ENCODE data around the gene MYO1H.
"Not testable (repeated sequence)": the region's sequence is repeated elsewhere in the genome, so short reads cannot be mapped to it uniquely, and the experiment has no call there.

Gene MYO1H

DNA sequence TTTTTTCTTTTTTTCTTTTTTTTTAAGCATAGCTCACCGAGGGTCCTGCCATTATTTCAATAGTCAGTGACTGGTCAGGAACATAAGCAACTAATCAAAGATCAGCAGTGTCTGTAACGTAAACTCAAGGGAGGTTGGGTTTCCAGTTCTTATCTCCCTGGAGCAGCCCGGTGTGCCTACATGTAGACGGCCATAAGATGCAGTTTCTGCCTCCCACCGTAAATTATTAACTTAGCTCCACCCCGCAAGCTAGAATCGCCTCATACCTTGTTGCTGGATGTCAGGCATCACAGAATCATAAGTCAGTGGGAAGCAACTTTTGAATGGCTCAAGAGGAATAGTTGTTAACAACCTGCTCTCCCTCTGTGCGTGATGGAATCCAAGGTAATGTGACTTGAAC is at the start of gene MYO1H:
TSS of gene MYO1H (plus strand) at position 312 of the 400 bp plus-strand sequence. CDS start at position 373, 61 bp downstream.
- DNase-seq (ENCODE audit: low read depth): no peak

DNA sequence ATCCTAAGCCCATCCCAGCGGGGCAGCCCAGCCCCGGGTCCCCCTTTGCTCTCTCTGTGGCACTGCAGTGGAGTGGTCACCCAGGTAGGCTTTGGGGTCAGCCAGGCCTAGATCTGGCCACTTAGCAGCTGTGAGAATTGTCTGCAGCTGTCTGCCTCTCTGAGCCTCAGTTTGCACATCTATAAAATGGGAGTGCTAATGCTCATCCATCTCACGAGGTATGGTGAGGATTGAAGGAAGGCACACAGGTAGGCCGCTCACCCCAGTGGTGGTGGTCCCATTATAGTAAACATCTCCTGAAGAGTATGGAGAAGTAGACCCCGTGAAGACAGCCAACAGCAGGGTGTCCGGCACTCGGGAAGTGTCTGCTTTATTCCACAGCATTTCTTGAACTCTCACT is 47.9 kb upstream of the MYO1H start:
- no peak for DNase-seq (ENCODE audit: low read depth)

DNA sequence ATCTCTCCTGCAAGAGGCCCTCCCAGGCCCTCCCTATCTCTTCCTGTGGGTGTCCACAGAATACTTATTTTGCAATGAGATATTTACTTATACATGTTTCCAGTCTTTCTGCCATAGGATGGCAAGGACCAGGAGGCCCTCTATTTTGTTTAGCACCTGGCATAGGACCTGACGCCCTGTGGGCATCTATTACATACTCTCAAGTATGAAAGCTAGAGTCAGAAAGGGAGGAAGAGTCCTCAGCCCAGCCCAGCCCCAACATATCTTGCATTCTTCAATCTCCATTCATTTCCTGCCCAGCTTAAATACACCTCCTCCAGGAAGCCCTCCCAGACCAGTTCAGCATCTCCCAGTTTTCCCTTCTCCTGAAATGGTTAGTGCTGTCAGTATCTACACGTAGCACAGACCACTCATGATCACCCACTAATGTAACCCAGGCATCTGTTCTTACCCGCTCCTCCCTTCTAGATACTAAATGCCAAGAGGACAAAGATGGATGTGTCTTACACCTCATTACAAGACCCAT is 46.0 kb upstream of the MYO1H start:
- no peak for DNase-seq (ENCODE audit: low read depth)

GRCh38 chr12:109302358-109302757 is 45.3 kb upstream of the MYO1H start:
- no peak for DNase-seq (ENCODE audit: low read depth)

DNA sequence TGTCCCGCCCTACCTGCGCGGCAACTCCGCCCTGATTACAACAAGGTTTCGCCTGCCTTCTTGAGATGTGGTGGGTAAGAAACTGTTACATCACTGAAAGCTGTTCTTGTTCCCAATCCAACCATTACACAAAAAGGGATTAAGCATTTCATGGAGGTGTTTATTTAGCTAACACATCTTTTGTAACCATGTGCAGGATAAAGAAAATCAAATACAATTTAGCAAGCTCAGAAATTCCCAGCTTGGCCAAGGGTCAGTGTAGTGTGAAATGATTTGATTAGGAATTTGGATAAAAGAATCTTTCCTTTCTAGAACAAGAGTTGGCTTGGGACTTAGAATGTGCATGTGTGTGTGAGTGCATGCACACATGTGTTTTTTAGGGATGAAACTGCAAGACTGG is 44.9 kb upstream of the MYO1H start:
- DNase-seq (ENCODE audit: low read depth): no peak

DNA sequence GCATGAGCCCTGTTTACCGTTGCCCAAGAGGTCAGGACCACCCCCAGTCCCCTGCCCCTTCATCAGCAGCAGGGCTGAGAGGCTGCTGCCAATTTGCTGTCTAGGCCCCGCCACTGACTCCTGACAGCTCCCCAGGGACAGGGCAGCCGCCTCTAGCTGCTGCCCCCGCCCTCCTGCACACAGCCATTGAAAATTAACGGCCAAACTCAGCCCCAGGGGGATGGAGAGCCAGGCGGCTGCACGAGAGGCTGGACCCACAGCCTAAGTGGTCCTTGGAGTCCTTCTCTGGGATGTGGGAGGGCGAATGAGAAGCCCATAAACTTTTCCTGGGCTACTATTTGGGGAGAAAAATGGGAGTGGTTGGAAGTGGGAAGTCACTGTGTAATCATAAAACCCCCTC is 43.2 kb upstream of the MYO1H start:
- no peak for DNase-seq (ENCODE audit: low read depth)

- no peak for DNase-seq (ENCODE audit: low read depth)
Observed at GRCh38 chr12:109305547-109305946, 42.2 kb upstream of the MYO1H start.

- no peak for DNase-seq (ENCODE audit: low read depth)
Observed at GRCh38 chr12:109307051-109307450, 40.6 kb upstream of the MYO1H start.

- no peak for DNase-seq (ENCODE audit: low read depth)
Observed at GRCh38 chr12:109308534-109309380, 38.9 kb upstream of the MYO1H start, which contains the start of gene FOXN4. TSS of gene FOXN4 (minus strand) at chr12:109309284. CDS start at chr12:109308321, 963 bp downstream.

GRCh38 chr12:109309381-109310246 is 38.1 kb upstream of the MYO1H start:
- no peak for DNase-seq (ENCODE audit: low read depth)

DNA sequence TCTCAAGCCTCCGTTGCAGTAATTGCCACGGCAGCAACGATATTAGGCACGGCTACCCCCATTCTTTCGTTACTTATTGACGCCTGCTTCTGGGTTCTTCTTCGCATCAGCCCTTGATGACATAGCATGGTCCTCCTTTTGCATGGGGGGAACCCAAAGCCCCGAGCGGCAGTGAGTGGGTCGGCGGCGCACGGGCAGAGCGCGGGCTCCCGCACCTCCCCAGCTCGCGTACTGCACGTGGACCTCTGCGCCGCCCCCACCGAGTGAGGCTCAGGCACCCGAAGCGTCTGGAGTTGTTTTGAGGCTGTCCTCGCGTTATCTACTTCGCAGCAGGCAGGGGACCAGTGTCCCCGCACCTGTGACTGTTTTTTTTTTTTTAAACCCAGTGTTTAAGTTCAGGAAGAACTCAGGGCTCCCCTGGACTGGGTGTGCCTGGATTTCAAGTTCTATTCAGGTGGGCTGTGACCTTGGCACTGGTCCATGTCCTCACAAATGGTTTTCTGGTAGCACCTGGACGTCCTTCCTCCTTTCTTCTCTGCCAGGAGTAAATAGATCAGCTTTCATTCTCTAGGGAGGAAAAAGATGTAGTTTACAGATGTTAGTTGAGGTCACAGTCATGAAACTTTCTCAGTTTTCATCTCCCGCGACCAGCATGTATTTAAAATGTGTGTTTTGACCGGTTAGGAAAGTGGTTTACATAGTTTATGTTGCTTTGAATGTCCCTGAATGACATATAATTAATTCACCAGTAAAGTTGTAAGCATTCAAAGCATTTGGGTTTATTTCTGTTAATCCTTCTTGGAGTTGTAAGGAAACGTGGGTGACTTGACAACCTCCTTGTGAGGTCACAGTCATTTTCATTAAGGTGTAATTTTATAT is 37.2 kb upstream of the MYO1H start:
- DNase-seq (ENCODE audit: low read depth): no peak

- DNase-seq (ENCODE audit: low read depth): not testable (repeated sequence)
Observed at GRCh38 chr12:109321294-109321693, 26.4 kb upstream of the MYO1H start.

DNA sequence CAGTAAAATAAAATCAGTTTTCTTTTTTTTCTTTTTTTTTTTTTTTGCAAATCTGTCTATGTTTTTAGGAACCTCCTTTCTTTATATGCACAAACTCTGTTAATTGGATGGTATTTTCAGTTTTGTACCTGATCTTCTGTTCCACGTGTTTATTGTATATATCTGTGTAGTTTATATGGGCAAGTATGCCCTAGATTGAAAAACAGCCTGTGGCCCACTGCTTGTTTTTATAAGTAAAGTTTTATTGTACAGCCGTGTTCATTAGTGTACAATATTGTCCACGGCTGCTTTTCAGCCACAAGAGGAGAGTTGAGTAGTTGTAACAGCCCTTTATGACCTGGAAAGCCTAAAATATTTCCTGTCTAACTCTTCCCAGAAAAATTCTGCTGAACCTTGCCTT is 18.7 kb upstream of the MYO1H start:
- no peak for DNase-seq (ENCODE audit: low read depth)

DNA sequence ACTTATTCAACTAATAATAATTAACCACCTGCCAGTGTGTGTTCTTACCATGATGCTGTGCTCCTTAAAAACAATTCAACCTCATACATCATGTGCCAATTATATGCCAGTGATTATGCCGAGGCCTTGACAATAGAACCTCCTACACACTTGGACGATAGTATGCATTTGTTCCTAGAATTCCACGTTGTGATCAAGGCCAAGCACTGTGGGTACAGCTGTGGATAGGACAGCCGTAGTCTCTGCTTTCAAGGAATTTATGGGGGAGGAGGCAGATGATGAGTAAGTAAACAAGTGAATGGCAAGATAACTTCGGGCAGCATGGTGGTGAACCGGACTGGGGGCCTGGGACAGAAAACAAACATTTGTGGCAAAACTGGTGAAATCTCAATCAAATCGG is 18.0 kb upstream of the MYO1H start:
- DNase-seq (ENCODE audit: low read depth): no peak

DNA sequence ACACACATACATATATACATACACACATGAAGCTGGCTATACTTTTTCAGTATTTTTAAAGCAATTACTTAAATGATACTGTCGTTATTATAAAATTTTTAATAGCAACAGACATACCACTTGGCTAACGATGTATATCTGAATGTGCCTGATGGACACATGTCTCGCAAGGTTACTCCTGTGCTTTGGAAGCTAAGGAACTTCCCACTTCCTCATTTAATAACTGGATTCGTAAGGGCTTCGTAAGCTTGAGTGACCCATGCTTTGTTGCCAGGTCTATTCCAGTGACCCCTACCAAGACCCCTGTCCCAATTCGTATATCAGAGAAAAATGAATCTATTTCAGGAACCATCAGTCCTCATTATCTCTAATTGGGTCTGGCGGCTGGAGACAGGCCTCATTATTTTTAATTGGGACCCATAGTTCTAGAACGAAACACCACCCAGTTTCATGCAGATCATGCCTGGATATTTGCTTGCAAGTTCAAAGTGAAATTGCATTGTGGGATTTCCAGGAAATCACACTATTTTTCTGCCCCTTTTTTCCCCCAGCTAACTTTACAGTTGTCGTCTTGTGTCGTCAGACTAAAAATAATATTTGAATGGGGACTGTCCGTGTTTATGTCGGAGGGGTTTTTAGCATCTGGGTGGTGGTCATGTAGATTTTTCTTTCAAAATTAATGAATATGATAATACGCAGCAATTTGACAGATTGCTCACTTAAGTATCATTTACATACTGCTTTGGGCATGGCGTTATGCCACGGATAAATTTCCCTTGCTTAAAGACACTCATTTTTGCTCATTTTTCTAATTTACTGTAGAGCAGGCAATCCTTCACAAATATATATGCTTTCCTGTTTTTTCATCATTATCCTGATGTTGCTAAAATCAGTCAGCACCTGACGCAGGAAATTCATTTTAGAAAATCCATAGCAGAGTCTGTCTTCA is 17.1 kb upstream of the MYO1H start:
- DNase-seq (ENCODE audit: low read depth): no peak

- DNase-seq (ENCODE audit: low read depth): no peak
Observed at GRCh38 chr12:109331301-109331952, 16.3 kb upstream of the MYO1H start.

DNA sequence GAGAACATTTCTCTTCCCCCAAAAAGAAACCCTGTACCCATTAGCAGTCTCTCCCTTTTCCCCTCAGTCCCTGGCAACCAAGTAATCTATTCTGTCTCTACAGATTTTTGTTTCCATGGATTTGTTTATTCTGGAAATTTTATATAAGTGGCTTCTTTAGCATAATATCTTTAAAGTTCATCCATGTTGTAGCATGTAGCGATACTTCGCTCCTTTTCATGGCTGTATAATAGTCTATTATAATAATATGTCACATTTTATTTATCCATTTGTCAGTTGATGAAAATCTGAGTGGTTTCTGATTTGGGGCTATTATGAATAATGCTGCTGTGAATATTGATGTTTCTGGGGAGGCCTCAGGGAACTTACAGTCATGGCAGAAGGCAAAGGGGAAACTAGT is 12.8 kb upstream of the MYO1H start:
- DNase-seq (ENCODE audit: low read depth): no peak

DNA sequence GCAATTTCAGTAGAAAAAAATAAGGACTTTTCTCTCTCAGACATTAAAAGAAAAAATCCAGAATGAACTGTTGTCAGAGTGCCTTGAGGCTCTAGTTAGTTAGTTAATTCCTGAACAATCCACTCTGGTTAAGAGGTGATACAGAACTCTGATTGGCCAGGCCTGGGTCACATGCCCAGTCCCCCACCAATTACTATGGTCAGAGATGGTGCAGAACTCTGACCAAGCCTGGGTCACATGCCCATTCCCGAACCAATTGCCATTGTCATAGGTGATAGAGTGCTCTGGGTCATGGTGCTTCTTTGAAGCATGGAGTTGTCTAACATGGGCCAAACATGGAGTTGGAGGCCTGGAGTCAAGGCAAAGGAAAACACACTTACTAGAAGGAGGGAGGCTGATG is 11.1 kb upstream of the MYO1H start:
- DNase-seq (ENCODE audit: low read depth): no peak

DNA sequence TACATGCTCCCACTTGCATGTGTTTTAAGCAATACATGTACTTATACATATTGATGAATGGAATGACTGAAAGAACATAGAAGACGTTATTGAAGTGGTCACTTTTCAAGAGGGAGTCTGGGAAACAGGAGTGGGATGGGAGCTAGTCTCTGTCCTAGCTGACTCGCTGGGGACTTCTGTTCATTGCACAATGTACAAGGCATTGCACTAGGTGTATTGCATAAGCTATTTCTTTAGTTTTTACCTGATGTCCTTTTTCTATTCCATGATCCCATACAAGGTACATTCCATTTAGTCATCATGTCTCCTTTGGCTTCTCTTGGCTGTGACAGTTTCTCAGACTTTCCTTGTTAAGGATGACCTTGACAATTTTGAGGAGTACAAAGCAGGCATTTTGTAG is 4.0 kb upstream of the MYO1H start:
- DNase-seq (ENCODE audit: low read depth): no peak

DNA sequence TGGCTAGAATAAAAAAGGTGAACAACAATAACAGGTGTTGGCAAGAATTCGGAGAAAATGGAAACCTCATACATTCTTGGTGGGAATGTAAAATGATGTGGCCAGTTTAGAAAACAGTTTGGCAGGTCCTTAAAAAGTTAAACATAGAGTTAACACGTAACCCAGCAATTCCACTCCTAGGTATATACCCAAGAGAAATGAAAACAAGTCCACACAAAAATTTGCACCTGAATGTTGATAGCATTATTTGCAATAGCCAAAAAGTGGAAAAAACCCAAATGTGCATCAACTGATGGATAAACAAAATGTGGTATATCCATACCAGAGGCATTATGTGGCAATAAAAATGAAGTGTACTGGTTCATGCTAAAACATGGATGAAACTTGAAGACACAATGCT is 2.3 kb upstream of the MYO1H start:
- DNase-seq (ENCODE audit: low read depth): no peak
